H1 (cell line): Measurements from ENCODE around the gene SYNGR4. TPM values are rescaled to one million over a fixed set of nuclear protein-coding genes. Genes with fewer than 3 reads are reported as not detected.

Source experiments
- ASH2L ChIP-seq: fragments of 200-600, 300-600 bp; sonication (generic); IDR thresholded peaks from one replicate; pipeline ENCODE4 v1.7.1; 2017; ENCODE audit warnings: low read length
- BACH1 ChIP-seq: IDR thresholded peaks from 2 replicates; pipeline ENCODE4 v1.6.1; 2012; ENCODE audit warnings: low read length, improper control_type of control experiment
- BCL11A ChIP-seq, 2 experiments: IDR thresholded peaks; one replicate each; pipeline ENCODE4 v1.6.1; 2011; ENCODE audit warnings: low read depth in 2 of 2, low read length in 2 of 2, mild to moderate bottlenecking in 2 of 2
- BRCA1 ChIP-seq: IDR thresholded peaks from 2 replicates; pipeline ENCODE4 v1.6.1; 2012; ENCODE audit warnings: low read depth, low read length, improper control_type of control experiment
- CBX8 ChIP-seq: fragments of 300-800, 300-1000 bp; sonication (generic); IDR thresholded peaks from 2 replicates; pipeline ENCODE4 v1.7.1; 2016; ENCODE audit warnings: low read depth, low read length, borderline replicate concordance
- CHD2 ChIP-seq: IDR thresholded peaks from 2 replicates; pipeline ENCODE4 v1.6.1; 2012; ENCODE audit warnings: low read length, improper control_type of control experiment
- CTBP2 ChIP-seq: IDR thresholded peaks from 2 replicates; pipeline ENCODE4 v1.7.0; 2011; ENCODE audit warnings: borderline replicate concordance, mild to moderate bottlenecking, moderate library complexity, mixed read lengths, low read length; ENCODE audit not compliant: insufficient read depth, insufficient read length
- E2F6 ChIP-seq: IDR thresholded peaks from 2 replicates; pipeline ENCODE4 v1.6.1; 2012; ENCODE audit warnings: inconsistent platforms
- EGR1 ChIP-seq: IDR thresholded peaks from 2 replicates; pipeline ENCODE4 v1.6.1; 2011; ENCODE audit warnings: low read depth, low read length, borderline replicate concordance
- EZH2 ChIP-seq: fragments of 200-600 bp; sonication (generic); IDR thresholded peaks from 2 replicates; pipeline ENCODE4 v1.7.1; 2012; ENCODE audit warnings: low read depth, mild to moderate bottlenecking, moderate library complexity, low read length, inconsistent platforms; ENCODE audit not compliant: severe bottlenecking
- HDAC2 ChIP-seq, 2 experiments: fragments of 300-600 bp in 1 of 2; sonication (generic) in 1 of 2; IDR thresholded peaks; 2 replicates each; pipeline ENCODE4 v1.6.1; 2011 to 2012; ENCODE audit warnings: low read depth in 2 of 2, low read length in 2 of 2, mild to moderate bottlenecking in 2 of 2, moderate library complexity in 2 of 2, borderline replicate concordance in 1 of 2, inconsistent platforms in 1 of 2
- HDAC6 ChIP-seq: IDR thresholded peaks from one replicate; pipeline ENCODE4 v1.7.1; 2012; ENCODE audit warnings: low read depth, mild to moderate bottlenecking, inconsistent platforms, low read length, moderate library complexity
- JUN ChIP-seq: IDR thresholded peaks from 2 replicates; pipeline ENCODE4 v1.6.1; 2011; ENCODE audit warnings: low read depth, mild to moderate bottlenecking, improper control_type of control experiment, low read length
- MAFK ChIP-seq: IDR thresholded peaks from 2 replicates; pipeline ENCODE4 v1.6.1; 2012; ENCODE audit warnings: low read depth, mild to moderate bottlenecking, improper control_type of control experiment, low read length
- NANOG ChIP-seq: IDR thresholded peaks from 2 replicates; pipeline ENCODE4 v1.6.1; 2011; ENCODE audit warnings: low read length, low read depth, mild to moderate bottlenecking, inconsistent platforms; ENCODE audit not compliant: insufficient read depth, poor library complexity, severe bottlenecking
- PHF8 ChIP-seq: fragments of 200-600 bp; sonication (generic); conservative IDR thresholded peaks from 2 replicates; pipeline ENCODE4 v1.7.1; 2012; ENCODE audit warnings: low read depth, mild to moderate bottlenecking, inconsistent platforms, low read length, moderate library complexity
- POLR2A ChIP-seq, 2 experiments: IDR thresholded peaks; 1 replicate in 1 of 2; 2 replicates in 1 of 2; pipeline ENCODE4 v1.6.1; 2011; ENCODE audit warnings: low read depth in 2 of 2, low read length in 2 of 2, mild to moderate bottlenecking in 2 of 2; ENCODE audit errors: control extremely low read depth in 1 of 2
- RAD21 ChIP-seq, 2 experiments: IDR thresholded peaks in 1 of 2; conservative IDR thresholded peaks in 1 of 2; 2 replicates each; pipeline ENCODE4 v1.6.1; 2011; ENCODE audit warnings: low read depth in 2 of 2, low read length in 2 of 2, improper control_type of control experiment in 1 of 2, inconsistent platforms in 1 of 2, mild to moderate bottlenecking in 1 of 2, moderate library complexity in 1 of 2
- RBBP5 ChIP-seq: IDR thresholded peaks from 2 replicates; pipeline ENCODE4 v1.7.1; 2012; ENCODE audit warnings: low read depth, mild to moderate bottlenecking, inconsistent platforms, low read length, moderate library complexity, borderline replicate concordance
- SP1 ChIP-seq: IDR thresholded peaks from 2 replicates; pipeline ENCODE4 v1.6.1; 2011; ENCODE audit warnings: low read depth, low read length
- SP2 ChIP-seq: IDR thresholded peaks from 2 replicates; pipeline ENCODE4 v1.6.1; 2012; ENCODE audit warnings: mild to moderate bottlenecking, low read length, inconsistent platforms
- SP4 ChIP-seq: IDR thresholded peaks from 2 replicates; pipeline ENCODE4 v1.6.1; 2012; ENCODE audit warnings: low read length, inconsistent platforms
- TCF12 ChIP-seq: IDR thresholded peaks from 2 replicates; pipeline ENCODE4 v1.6.1; 2011; ENCODE audit warnings: low read depth, mild to moderate bottlenecking, low read length
- polyA plus RNA-seq, 7 experiments: library from polyadenylated mRNA; depleted of rRNA in 3 of 7; stranded (reverse) in 5 of 7; unstranded in 2 of 7; fragments of >200 nt in 5 of 7; fragments of 200-250 nt in 2 of 7; gene quantifications; 1 replicate in 5 of 7; 2 replicates in 1 of 7; 4 replicates in 1 of 7; pipeline versions ENCODE4 v1.2.1 to v1.2.3, GENCODE V29; 2011 to 2013; ENCODE audit warnings: missing spikeins in 2 of 7, mixed read lengths in 2 of 7
- total RNA-seq: library from RNA; stranded (reverse); fragmentation: NEBNext Ultra II Directional; extraction: Animal tissue kit (Norgen Biotek cat#: 25700); gene quantifications from 2 replicates; pipeline ENCODE4 v1.2.1, GENCODE V29; 2021

Gene SYNGR4
- total and polyA plus RNA-seq, 2 of the 8 experiments (the other 6 are each of a cell fraction or from before 2014, with no cell fraction given): 0.41 TPM; not detected in 1

DNA sequence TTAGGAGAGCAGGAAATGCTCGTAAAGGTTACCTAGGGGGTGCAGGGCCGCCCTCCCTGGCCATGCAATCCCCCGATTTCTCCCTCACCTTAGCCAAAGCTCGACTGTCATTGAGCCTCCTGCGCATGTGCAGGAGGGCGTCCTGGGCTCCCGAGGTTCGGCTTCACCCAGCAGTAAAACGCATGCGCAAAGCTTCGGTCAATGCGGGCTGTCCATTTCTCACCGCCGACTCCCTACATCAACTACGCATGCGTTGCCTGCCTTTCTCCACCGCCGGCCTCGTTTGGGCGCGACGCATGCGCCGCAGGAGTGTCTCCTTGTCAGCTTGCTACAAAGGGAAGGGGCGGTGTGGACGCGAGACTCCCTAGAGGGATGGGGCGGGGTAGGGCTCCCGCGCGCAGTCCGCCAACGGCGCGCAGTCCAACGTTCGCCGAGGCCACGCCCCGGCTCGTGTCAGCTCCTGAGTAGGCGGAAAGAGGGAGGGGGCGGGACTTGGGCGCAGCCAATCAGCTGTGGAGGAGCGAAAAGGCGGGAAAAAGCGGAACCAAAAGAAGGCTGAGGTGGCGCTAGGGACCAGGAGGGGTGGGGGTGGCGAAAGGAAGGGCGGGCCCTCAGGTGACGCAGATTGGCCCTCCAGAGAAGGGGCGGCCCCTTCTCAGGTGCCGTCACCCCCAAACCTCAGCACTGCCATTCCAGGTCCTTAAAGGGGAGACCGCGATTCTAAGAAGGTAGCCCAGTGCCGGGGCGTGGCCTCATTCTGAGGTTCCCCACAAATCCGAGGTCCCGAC lies at the start of gene SYNGR4, which contains the start of gene TMEM143 (continued):
- TF ChIP-seq NANOG (no peak), SP2 (no peak), CTBP2 (no peak), SP4 (peak; percentile 94), POLR2A (IDR thresholded peaks at IDR 0.05; ENCODE audit: control extremely low read depth in 1 of 2, low read depth in 2 of 2, low read length in 2 of 2) (peak in 1 of 2 experiments; percentile 27; a peak in 2 of 3 replicates), HDAC2 (IDR thresholded peaks at IDR 0.05; ENCODE audit: borderline replicate concordance in 1 of 2, low read depth in 2 of 2, low read length in 2 of 2) (0 out of 4 replicates have a peak, but pooled peaks of 1 of the 2 experiments have one; percentile 21), PHF8 (no peak; the same call in 1 of the 2 replicates), BRCA1 (0 out of 2 replicates have a peak, but pooled peaks have one; percentile 30), HDAC6 (no peak), BACH1 (no peak), EZH2 (no peak), EGR1 (peak; percentile 40; the same call in 1 of the 2 replicates), CBX8 (no peak), E2F6 (peak; percentile 98), CHD2 (peak; percentile 73; the same call in 1 of the 2 replicates), MAFK (no peak; the same call in 1 of the 2 replicates), BCL11A (IDR thresholded peaks at IDR 0.05; ENCODE audit: low read depth in 2 of 2, low read length in 2 of 2) (no peak), RAD21 (IDR thresholded peaks at IDR 0.05 in 1 of 2, conservative IDR thresholded peaks at IDR 0.05 in 1 of 2; ENCODE audit: low read depth in 2 of 2, low read length in 2 of 2) (no peak), SP1 (peak; percentile 82; the same call in 1 of the 2 replicates), JUN (no peak), RBBP5 (no peak), ASH2L (no peak), TCF12 (no peak)
